Upper lobe of right lung (tissue), 1 donor: ENCODE data around the gene SLMAP. TPM values are rescaled to one million over a fixed set of nuclear protein-coding genes. Genes with fewer than 3 reads are reported as not detected.

ENCODE experiments used
- ATAC-seq: fragments of 200-7000 bp; cut with Tn5 transposase; one replicate; pipeline ENCODE4 v1.9.1; 2020; ENCODE audit warnings: mild to moderate bottlenecking, moderate library complexity
- DNase-seq: peaks from one replicate; pipeline ENCODE4 v3.0.0-alpha.2; 2020
- H3K27ac ChIP-seq: fragments of 200-600 bp; one replicate; pipeline ENCODE4 v1.8.0; 2022
- H3K27me3 ChIP-seq: fragments of 200-600 bp; one replicate; pipeline ENCODE4 v1.8.0; 2022; ENCODE audit warnings: mild to moderate bottlenecking
- H3K36me3 ChIP-seq: fragments of 200-600 bp; one replicate; pipeline ENCODE4 v1.8.0; 2022
- H3K4me1 ChIP-seq: fragments of 200-600 bp; one replicate; pipeline ENCODE4 v1.8.0; 2022
- H3K4me3 ChIP-seq: fragments of 200-600 bp; one replicate; pipeline ENCODE4 v1.8.0; 2022; ENCODE audit warnings: mild to moderate bottlenecking
- H3K9me3 ChIP-seq: fragments of 200-600 bp; one replicate; pipeline ENCODE4 v1.8.0; 2022
- CTCF ChIP-seq: fragments of 200-600 bp; IDR thresholded peaks from one replicate; pipeline ENCODE4 v1.8.0; 2022; ENCODE audit warnings: antibody characterized with exemption
- intact Hi-C: fragments of 100-400 bp; cut with DNase I; formaldehyde crosslinking; loops from one replicate; pipeline ENCODE4 v1.11.0; 2022
- long read RNA-seq: library from polyadenylated mRNA; unstranded; transcript quantifications from one replicate; pipeline ENCODE4 v2.0.0, GENCODE V29; 2021
- total RNA-seq: library from RNA; stranded (reverse); fragmentation: NEBNext Ultra II Directional; extraction: Animal tissue kit (Norgen Biotek cat#: 25700); gene quantifications from one replicate; pipeline ENCODE4 v1.2.1, GENCODE V29; 2021
- donor health status: DM: no; HTN: yes; CAD: no; lungs with severe emphysema.

The SLMAP gene
- 65.2 TPM for total RNA-seq
- long read RNA-seq, full-length matches to known transcripts = 10 of 48 reads
- long read RNA-seq, partial matches to known transcripts = 17 of 48 reads
- long read RNA-seq, other reads (novel, unspliced or antisense) = 21 of 48 reads

- Histone ChIP-seq H3K4me3 (peak within 1 kb of the TSS; percentile 83), H3K36me3 (peaks cover 10% of the 10 kb centered on the region), H3K9me3 (no peaks in the 10 kb centered on the region), H3K4me1 (peaks cover 37% of the 10 kb centered on the region), H3K27ac (peak within 1 kb of the TSS; percentile 87), H3K27me3 (no peaks in the 10 kb centered on the region)
- intact Hi-C loops = no loop called here
- DNase-seq (peak; percentile 99), ATAC-seq (peak; percentile 99)
- TF ChIP-seq CTCF = no peak
Measured at GRCh38 chr3:57755741-57756527, at the start of gene SLMAP. Gene SLMAP, plus strand, starts transcription at chr3:57756309. Its CDS starts 1,343 bp downstream, at chr3:57757652.

DNA sequence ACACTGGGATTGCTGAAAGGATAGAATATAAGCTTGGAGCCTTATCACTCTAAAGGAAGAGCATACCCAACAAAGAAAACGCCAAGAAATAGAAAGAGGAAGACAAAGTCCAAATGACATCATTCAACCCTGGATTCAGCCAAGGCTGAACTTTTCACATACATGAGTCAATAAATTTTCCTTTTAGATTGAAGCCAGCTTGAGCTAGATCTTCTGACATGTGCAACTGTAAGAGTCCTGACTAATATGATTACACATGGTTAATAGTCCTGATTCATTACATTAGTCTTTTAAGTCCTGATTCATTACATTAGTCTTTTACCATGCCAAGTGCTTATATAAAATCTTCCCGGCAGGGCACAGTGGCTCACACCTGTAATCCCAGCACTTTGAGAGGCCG lies 49.6 kb upstream of the SLMAP start:
- H3K4me1 ChIP-seq = no peaks in the 10 kb centered on the region
- no peaks in the 10 kb centered on the region for H3K36me3 ChIP-seq
- no peak for TF ChIP-seq CTCF
- no peaks in the 10 kb centered on the region for H3K27me3 ChIP-seq
- DNase-seq = no peak
- intact Hi-C loops = no loop called here
- H3K9me3 ChIP-seq = no peaks in the 10 kb centered on the region
- no peak overlapping the region for H3K4me3 ChIP-seq
- ATAC-seq = no peak
- no peak overlapping the region for H3K27ac ChIP-seq

- intact Hi-C loops = no loop called here
- no peaks in the 10 kb centered on the region for H3K27me3 ChIP-seq
- H3K27ac ChIP-seq = no peak overlapping the region
- ATAC-seq (no peak), DNase-seq (no peak)
- H3K4me1 ChIP-seq = no peaks in the 10 kb centered on the region
- no peaks in the 10 kb centered on the region for H3K36me3 ChIP-seq
- no peaks in the 10 kb centered on the region for H3K9me3 ChIP-seq
- no peak overlapping the region for H3K4me3 ChIP-seq
- TF ChIP-seq CTCF = no peak
Measured at GRCh38 chr3:57709031-57709430, 47.1 kb upstream of the SLMAP start.

- no peak for DNase-seq
- ATAC-seq = no peak
- intact Hi-C loops = no loop called here
Measured at GRCh38 chr3:57709559-57709958, 46.5 kb upstream of the SLMAP start.

GRCh38 chr3:57715686-57716085 lies 40.4 kb upstream of the SLMAP start:
- intact Hi-C loops = no loop called here
- Histone ChIP-seq H3K4me1 (no peaks in the 10 kb centered on the region), H3K27me3 (no peaks in the 10 kb centered on the region), H3K27ac (no peak overlapping the region), H3K36me3 (no peaks in the 10 kb centered on the region), H3K4me3 (no peak overlapping the region), H3K9me3 (no peaks in the 10 kb centered on the region)
- ATAC-seq (no peak), DNase-seq (no peak)
- TF ChIP-seq CTCF = no peak

More at GRCh38 chr3:57709559-57709958, 46.5 kb upstream of the SLMAP start:
- no peaks in the 10 kb centered on the region for H3K27me3 ChIP-seq
- no peaks in the 10 kb centered on the region for H3K4me1 ChIP-seq
- H3K27ac ChIP-seq = no peak overlapping the region
- H3K4me3 ChIP-seq = no peak overlapping the region
- no peaks in the 10 kb centered on the region for H3K9me3 ChIP-seq
- no peak for TF ChIP-seq CTCF
- H3K36me3 ChIP-seq = no peaks in the 10 kb centered on the region
